WTC11 (cell line): Measurements from ENCODE around the gene NRP2. TPM values are rescaled to one million over a fixed set of nuclear protein-coding genes. Genes with fewer than 3 reads are reported as not detected.

Experiments used
- ATAC-seq: fragments of 200-7000 bp; cut with Tn5 transposase; 2 replicates; pipeline ENCODE4 v1.10.0; 2021; ENCODE audit warnings: mild to moderate bottlenecking, moderate library complexity
- CTCF ChIA-PET: fragments of 300-600 bp; sonication (Branson Sonifier 250); formaldehyde crosslinking; loops from one replicate; lab custom pipeline; 2021; ENCODE audit warnings: antibody characterized with exemption; lab: Charles Lee
- POLR2A ChIA-PET: fragments of 350-600 bp; sonication (Branson Sonifier 250); formaldehyde crosslinking; loops from one replicate; lab custom pipeline; 2021; ENCODE audit warnings: antibody characterized with exemption; lab: Charles Lee
- DNase-seq: peaks from one replicate; pipeline ENCODE4 v3.0.0; 2021; ENCODE audit warnings: low spot score
- H3K27ac Mint-ChIP-seq: 2 replicates; pipeline ENCODE4 v1.8.0; 2021; ENCODE audit warnings: mixed read lengths
- H3K27me3 Mint-ChIP-seq: 2 replicates; pipeline ENCODE4 v1.8.0; 2021; ENCODE audit warnings: low read depth, mild to moderate bottlenecking, moderate library complexity, mixed read lengths
- H3K36me3 Mint-ChIP-seq: 2 replicates; pipeline ENCODE4 v1.8.0; 2021; ENCODE audit warnings: mixed read lengths
- H3K4me1 Mint-ChIP-seq: 2 replicates; pipeline ENCODE4 v1.8.0; 2022; ENCODE audit warnings: mixed read lengths
- H3K4me3 Mint-ChIP-seq: 2 replicates; pipeline ENCODE4 v1.8.0; 2021; ENCODE audit warnings: mild to moderate bottlenecking, moderate library complexity, mixed read lengths
- H3K9me3 Mint-ChIP-seq: 2 replicates; pipeline ENCODE4 v1.8.0; 2021; ENCODE audit warnings: mixed read lengths
- EMX1 ChIP-seq: fragments of 250-450 bp; sonication (Bioruptor Pico); IDR thresholded peaks from 2 replicates; pipeline ENCODE4 v1.8.0; 2021; ENCODE audit warnings: mild to moderate bottlenecking
- HMGXB4 ChIP-seq: sonication (generic); formaldehyde crosslinking; IDR thresholded peaks from 2 replicates; pipeline ENCODE4 v1.8.1; 2023; ENCODE audit warnings: mild to moderate bottlenecking, moderate library complexity, missing genetic modification reagents
- MLX ChIP-seq: sonication (generic); formaldehyde crosslinking; IDR thresholded peaks from 2 replicates; pipeline ENCODE4 v1.8.1; 2023; ENCODE audit warnings: mild to moderate bottlenecking, missing genetic modification reagents, moderate library complexity
- MYBL2 ChIP-seq: sonication (generic); formaldehyde crosslinking; IDR thresholded peaks from 2 replicates; pipeline ENCODE4 v1.8.1; 2023; ENCODE audit warnings: mild to moderate bottlenecking, moderate library complexity, missing genetic modification reagents
- NFE2L1 ChIP-seq: sonication (generic); formaldehyde crosslinking; IDR thresholded peaks from 2 replicates; pipeline ENCODE4 v1.8.1; 2023; ENCODE audit warnings: missing genetic modification reagents
- PRRX2 ChIP-seq: fragments of 250-450 bp; sonication (Bioruptor Pico); IDR thresholded peaks from 2 replicates; pipeline ENCODE4 v1.8.0; 2021; ENCODE audit warnings: mild to moderate bottlenecking
- SMAD3 ChIP-seq: sonication (generic); formaldehyde crosslinking; IDR thresholded peaks from 2 replicates; pipeline ENCODE4 v1.8.0; 2022; ENCODE audit warnings: missing genetic modification reagents, mild to moderate bottlenecking, borderline replicate concordance
- SOX15 ChIP-seq: fragments of 250-450 bp; sonication (Bioruptor Pico); IDR thresholded peaks from 2 replicates; pipeline ENCODE4 v1.9.0; 2021; ENCODE audit warnings: mild to moderate bottlenecking
- SP1 ChIP-seq: sonication (generic); formaldehyde crosslinking; conservative IDR thresholded peaks from 2 replicates; pipeline ENCODE4 v1.8.1; 2022; ENCODE audit warnings: missing genetic modification reagents
- TCF7 ChIP-seq: sonication (generic); formaldehyde crosslinking; IDR thresholded peaks from 2 replicates; pipeline ENCODE4 v1.8.0; 2022; ENCODE audit warnings: mild to moderate bottlenecking, low read depth, missing genetic modification reagents, moderate library complexity
- TEAD1 ChIP-seq: sonication (generic); formaldehyde crosslinking; IDR thresholded peaks from 2 replicates; pipeline ENCODE4 v1.8.0; 2022; ENCODE audit warnings: mild to moderate bottlenecking, missing genetic modification reagents
- ZNF263 ChIP-seq: sonication (generic); formaldehyde crosslinking; IDR thresholded peaks from 2 replicates; pipeline ENCODE4 v1.8.1; 2022; ENCODE audit warnings: low read depth, mild to moderate bottlenecking, moderate library complexity, missing genetic modification reagents
- ZNF423 ChIP-seq: fragments of 250-450 bp; sonication (Bioruptor Pico); IDR thresholded peaks from 2 replicates; pipeline ENCODE4 v2.1.2; 2022; ENCODE audit warnings: mild to moderate bottlenecking, moderate library complexity
- total RNA-seq: library from RNA; stranded (reverse); gene quantifications from 3 replicates; pipeline ENCODE4 v1.2.3, GENCODE V29; 2021
- TF ChIP-seq, protein P1 (sequence below): sonication (generic); formaldehyde crosslinking; IDR thresholded peaks from 2 replicates; pipeline ENCODE4 v1.8.1; 2023; ENCODE audit warnings: mild to moderate bottlenecking, missing genetic modification reagents
- TF ChIP-seq, protein P2 (sequence below): sonication (generic); formaldehyde crosslinking; IDR thresholded peaks from 2 replicates; pipeline ENCODE4 v1.8.0; 2022; ENCODE audit warnings: mild to moderate bottlenecking, missing genetic modification reagents
- TF ChIP-seq, protein P3 (sequence below): fragments of 250-450 bp; sonication (Bioruptor Pico); IDR thresholded peaks from 2 replicates; pipeline ENCODE4 v2.1.2; 2022; ENCODE audit warnings: mild to moderate bottlenecking, moderate library complexity
- TF ChIP-seq, protein P4 (sequence below): sonication (generic); formaldehyde crosslinking; IDR thresholded peaks from 2 replicates; pipeline ENCODE4 v1.8.1; 2023; ENCODE audit warnings: mild to moderate bottlenecking, missing genetic modification reagents, borderline replicate concordance
- TF ChIP-seq, protein P5 (sequence below): fragments of 250-450 bp; sonication (Bioruptor Pico); IDR thresholded peaks from 2 replicates; pipeline ENCODE4 v1.9.0; 2021; ENCODE audit warnings: mild to moderate bottlenecking

The NRP2 gene
- total RNA-seq, 1 experiment from 2014 or later = 41.0 TPM

DNA sequence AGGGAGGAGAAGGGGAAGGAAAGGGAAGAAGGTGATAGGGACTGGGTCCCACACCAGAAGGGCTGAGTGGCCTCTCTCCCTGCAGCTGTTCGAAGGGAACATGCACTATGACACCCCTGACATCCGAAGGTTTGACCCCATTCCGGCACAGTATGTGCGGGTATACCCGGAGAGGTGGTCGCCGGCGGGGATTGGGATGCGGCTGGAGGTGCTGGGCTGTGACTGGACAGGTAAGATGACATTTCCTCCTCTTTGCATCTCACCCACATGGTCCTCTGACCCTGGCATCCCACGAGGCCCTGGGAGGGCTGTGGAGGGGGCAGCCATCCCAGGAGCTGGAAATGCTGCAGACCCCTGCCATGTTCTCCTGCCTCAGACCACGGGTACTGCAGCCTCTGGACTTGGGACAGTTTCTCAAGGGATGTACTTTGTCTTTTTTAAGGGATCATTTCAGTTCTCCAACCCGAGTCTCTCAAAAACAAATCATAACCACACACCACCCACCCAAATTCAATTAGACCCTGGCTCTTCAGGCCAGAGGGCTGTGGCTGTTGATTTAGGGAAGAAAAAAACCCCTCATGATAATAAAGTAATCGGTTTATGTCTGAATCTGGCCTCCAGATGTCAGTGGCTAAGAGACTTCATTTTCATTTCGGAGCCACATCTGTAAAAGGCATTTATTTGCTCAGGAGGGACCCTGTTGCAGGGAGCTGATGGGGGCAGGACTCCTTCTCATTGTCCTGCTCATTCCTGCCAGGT, 63.5 kb downstream of the NRP2 start:
- no peak for TF ChIP-seq EMX1 (CRISPR knock-in tag)
- no peak for TF ChIP-seq MYBL2 (CRISPR knock-in tag)
- TF ChIP-seq NFE2L1 (CRISPR knock-in tag) = no peak
- TF ChIP-seq ZNF423 (CRISPR knock-in tag) = no peak
- H3K36me3 Mint-ChIP-seq = peaks cover 25% of the 10 kb centered on the region

DNA sequence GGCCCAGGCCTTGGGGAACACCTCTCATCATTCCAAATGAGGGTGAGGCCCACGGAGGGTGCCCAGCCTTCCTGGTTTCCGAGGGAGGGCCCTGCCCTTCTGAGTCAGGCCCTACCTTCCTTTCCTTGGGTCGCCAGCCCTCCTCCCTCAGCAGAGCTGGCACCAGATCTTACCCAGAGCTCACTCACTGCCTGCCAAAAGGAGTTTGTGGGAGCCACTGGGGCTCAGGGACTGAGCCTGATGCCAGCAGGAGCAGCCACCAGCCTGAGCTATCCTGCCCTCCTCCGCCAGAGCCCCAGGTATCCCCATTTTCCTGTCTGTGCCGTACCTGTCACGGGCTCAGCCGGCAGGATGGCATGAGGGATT, 64.1 kb downstream of the NRP2 start:
- no peak for DNase-seq
- ATAC-seq = no peak
- Mint-ChIP-seq H3K4me3 (no peak overlapping the region), H3K4me1 (peaks cover 22% of the 10 kb centered on the region), H3K27ac (no peak overlapping the region), H3K9me3 (no peaks in the 10 kb centered on the region), H3K36me3 (peaks cover 20% of the 10 kb centered on the region), H3K27me3 (no peaks in the 10 kb centered on the region)
- ChIA-PET POLR2A (no interaction called here), CTCF (interaction anchor here (1.2 to 2.8 kb wide), 2 partner anchors 177 to 179 kb away, joined by 3 to 14 read pairs; no protein-coding TSS in a partner anchor)
- no peak for TF ChIP-seq EMX1 (CRISPR knock-in tag)
- TF ChIP-seq MLX (CRISPR knock-in tag) = no peak
- TF ChIP-seq TEAD1 = no peak
- no peak for TF ChIP-seq ZNF263 (CRISPR knock-in tag)
- TF ChIP-seq HMGXB4 (CRISPR knock-in tag) = no peak
- no peak for TF ChIP-seq PRRX2
- no peak for TF ChIP-seq SP1
- TF ChIP-seq, protein P1, sequence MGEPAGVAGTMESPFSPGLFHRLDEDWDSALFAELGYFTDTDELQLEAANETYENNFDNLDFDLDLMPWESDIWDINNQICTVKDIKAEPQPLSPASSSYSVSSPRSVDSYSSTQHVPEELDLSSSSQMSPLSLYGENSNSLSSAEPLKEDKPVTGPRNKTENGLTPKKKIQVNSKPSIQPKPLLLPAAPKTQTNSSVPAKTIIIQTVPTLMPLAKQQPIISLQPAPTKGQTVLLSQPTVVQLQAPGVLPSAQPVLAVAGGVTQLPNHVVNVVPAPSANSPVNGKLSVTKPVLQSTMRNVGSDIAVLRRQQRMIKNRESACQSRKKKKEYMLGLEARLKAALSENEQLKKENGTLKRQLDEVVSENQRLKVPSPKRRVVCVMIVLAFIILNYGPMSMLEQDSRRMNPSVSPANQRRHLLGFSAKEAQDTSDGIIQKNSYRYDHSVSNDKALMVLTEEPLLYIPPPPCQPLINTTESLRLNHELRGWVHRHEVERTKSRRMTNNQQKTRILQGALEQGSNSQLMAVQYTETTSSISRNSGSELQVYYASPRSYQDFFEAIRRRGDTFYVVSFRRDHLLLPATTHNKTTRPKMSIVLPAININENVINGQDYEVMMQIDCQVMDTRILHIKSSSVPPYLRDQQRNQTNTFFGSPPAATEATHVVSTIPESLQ (CRISPR knock-in tag) = no peak
- TF ChIP-seq TCF7 (CRISPR knock-in tag) = no peak
- TF ChIP-seq, protein P2, sequence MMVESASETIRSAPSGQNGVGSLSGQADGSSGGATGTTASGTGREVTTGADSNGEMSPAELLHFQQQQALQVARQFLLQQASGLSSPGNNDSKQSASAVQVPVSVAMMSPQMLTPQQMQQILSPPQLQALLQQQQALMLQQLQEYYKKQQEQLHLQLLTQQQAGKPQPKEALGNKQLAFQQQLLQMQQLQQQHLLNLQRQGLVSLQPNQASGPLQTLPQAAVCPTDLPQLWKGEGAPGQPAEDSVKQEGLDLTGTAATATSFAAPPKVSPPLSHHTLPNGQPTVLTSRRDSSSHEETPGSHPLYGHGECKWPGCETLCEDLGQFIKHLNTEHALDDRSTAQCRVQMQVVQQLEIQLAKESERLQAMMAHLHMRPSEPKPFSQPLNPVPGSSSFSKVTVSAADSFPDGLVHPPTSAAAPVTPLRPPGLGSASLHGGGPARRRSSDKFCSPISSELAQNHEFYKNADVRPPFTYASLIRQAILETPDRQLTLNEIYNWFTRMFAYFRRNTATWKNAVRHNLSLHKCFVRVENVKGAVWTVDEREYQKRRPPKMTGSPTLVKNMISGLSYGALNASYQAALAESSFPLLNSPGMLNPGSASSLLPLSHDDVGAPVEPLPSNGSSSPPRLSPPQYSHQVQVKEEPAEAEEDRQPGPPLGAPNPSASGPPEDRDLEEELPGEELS (CRISPR knock-in tag) = no peak
- TF ChIP-seq, protein P3, sequence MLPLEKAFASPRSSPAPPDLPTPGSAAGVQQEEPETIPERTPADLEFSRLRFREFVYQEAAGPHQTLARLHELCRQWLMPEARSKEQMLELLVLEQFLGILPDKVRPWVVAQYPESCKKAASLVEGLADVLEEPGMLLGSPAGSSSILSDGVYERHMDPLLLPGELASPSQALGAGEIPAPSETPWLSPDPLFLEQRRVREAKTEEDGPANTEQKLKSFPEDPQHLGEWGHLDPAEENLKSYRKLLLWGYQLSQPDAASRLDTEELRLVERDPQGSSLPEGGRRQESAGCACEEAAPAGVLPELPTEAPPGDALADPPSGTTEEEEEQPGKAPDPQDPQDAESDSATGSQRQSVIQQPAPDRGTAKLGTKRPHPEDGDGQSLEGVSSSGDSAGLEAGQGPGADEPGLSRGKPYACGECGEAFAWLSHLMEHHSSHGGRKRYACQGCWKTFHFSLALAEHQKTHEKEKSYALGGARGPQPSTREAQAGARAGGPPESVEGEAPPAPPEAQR (CRISPR knock-in tag) = no peak
- no peak for TF ChIP-seq SMAD3
- TF ChIP-seq ZNF423 (CRISPR knock-in tag) = no peak
- no peak for TF ChIP-seq SOX15 (CRISPR knock-in tag)
- TF ChIP-seq, protein P4, sequence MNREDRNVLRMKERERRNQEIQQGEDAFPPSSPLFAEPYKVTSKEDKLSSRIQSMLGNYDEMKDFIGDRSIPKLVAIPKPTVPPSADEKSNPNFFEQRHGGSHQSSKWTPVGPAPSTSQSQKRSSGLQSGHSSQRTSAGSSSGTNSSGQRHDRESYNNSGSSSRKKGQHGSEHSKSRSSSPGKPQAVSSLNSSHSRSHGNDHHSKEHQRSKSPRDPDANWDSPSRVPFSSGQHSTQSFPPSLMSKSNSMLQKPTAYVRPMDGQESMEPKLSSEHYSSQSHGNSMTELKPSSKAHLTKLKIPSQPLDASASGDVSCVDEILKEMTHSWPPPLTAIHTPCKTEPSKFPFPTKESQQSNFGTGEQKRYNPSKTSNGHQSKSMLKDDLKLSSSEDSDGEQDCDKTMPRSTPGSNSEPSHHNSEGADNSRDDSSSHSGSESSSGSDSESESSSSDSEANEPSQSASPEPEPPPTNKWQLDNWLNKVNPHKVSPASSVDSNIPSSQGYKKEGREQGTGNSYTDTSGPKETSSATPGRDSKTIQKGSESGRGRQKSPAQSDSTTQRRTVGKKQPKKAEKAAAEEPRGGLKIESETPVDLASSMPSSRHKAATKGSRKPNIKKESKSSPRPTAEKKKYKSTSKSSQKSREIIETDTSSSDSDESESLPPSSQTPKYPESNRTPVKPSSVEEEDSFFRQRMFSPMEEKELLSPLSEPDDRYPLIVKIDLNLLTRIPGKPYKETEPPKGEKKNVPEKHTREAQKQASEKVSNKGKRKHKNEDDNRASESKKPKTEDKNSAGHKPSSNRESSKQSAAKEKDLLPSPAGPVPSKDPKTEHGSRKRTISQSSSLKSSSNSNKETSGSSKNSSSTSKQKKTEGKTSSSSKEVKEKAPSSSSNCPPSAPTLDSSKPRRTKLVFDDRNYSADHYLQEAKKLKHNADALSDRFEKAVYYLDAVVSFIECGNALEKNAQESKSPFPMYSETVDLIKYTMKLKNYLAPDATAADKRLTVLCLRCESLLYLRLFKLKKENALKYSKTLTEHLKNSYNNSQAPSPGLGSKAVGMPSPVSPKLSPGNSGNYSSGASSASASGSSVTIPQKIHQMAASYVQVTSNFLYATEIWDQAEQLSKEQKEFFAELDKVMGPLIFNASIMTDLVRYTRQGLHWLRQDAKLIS (CRISPR knock-in tag) = no peak
- TF ChIP-seq, protein P5, sequence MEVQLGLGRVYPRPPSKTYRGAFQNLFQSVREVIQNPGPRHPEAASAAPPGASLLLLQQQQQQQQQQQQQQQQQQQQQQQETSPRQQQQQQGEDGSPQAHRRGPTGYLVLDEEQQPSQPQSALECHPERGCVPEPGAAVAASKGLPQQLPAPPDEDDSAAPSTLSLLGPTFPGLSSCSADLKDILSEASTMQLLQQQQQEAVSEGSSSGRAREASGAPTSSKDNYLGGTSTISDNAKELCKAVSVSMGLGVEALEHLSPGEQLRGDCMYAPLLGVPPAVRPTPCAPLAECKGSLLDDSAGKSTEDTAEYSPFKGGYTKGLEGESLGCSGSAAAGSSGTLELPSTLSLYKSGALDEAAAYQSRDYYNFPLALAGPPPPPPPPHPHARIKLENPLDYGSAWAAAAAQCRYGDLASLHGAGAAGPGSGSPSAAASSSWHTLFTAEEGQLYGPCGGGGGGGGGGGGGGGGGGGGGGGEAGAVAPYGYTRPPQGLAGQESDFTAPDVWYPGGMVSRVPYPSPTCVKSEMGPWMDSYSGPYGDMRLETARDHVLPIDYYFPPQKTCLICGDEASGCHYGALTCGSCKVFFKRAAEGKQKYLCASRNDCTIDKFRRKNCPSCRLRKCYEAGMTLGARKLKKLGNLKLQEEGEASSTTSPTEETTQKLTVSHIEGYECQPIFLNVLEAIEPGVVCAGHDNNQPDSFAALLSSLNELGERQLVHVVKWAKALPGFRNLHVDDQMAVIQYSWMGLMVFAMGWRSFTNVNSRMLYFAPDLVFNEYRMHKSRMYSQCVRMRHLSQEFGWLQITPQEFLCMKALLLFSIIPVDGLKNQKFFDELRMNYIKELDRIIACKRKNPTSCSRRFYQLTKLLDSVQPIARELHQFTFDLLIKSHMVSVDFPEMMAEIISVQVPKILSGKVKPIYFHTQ (CRISPR knock-in tag) = no peak

More for the DNA sequence above, 63.5 kb downstream of the NRP2 start:
- Mint-ChIP-seq H3K27ac (no peak overlapping the region), H3K4me1 (peaks cover 22% of the 10 kb centered on the region), H3K9me3 (no peaks in the 10 kb centered on the region), H3K27me3 (no peaks in the 10 kb centered on the region), H3K4me3 (no peak overlapping the region)
- ATAC-seq = no peak
- POLR2A ChIA-PET = no interaction called here
- CTCF ChIA-PET = interaction anchor here (1.2 to 2.3 kb wide), 2 partner anchors 25 to 178 kb away, joined by 3 to 10 read pairs; no protein-coding TSS in a partner anchor
- DNase-seq = no peak
